Measurements from ENCODE around the gene KRT32.

The KRT32 gene

GRCh38 chr17:41463746-41464145 lies 3.4 kb downstream of the KRT32 start:
- no peak for TF ChIP-seq TOX (CRISPR knock-in tag; IDR thresholded peaks at IDR 0.05; ENCODE audit: borderline replicate concordance)
- TF ChIP-seq ZNF565 (CRISPR knock-in tag; conservative IDR thresholded peaks at IDR 0.05; ENCODE audit: low read depth): no peak
- TF ChIP-seq CREB5 (CRISPR knock-in tag; IDR thresholded peaks at IDR 0.05; ENCODE audit: low read depth): no peak
- TF ChIP-seq ARNTL (CRISPR knock-in tag; IDR thresholded peaks at IDR 0.05; ENCODE audit: borderline replicate concordance, low read depth): no peak
- no peak for TF ChIP-seq PATZ1 (CRISPR knock-in tag; IDR thresholded peaks at IDR 0.05; ENCODE audit: borderline replicate concordance)
- no peak for TF ChIP-seq SNAI2 (CRISPR knock-in tag; IDR thresholded peaks at IDR 0.05)
- TF ChIP-seq ESRRG (CRISPR knock-in tag; IDR thresholded peaks at IDR 0.05): no peak
- TF ChIP-seq BACH2 (CRISPR knock-in tag; IDR thresholded peaks at IDR 0.05; ENCODE audit: borderline replicate concordance): no peak
- no peak for TF ChIP-seq ZNF70 (CRISPR knock-in tag; IDR thresholded peaks at IDR 0.05)
- no peak for TF ChIP-seq OSR1 (CRISPR knock-in tag; IDR thresholded peaks at IDR 0.05)
- no peak for TF ChIP-seq ZFP3 (CRISPR knock-in tag; IDR thresholded peaks at IDR 0.05)
- TF ChIP-seq TCF4 (CRISPR knock-in tag; IDR thresholded peaks at IDR 0.05; ENCODE audit: borderline replicate concordance): no peak
- no peak for TF ChIP-seq PPARA (CRISPR knock-in tag; IDR thresholded peaks at IDR 0.05; ENCODE audit: borderline replicate concordance)
- TF ChIP-seq ZNF8 (CRISPR knock-in tag; IDR thresholded peaks at IDR 0.05): no peak
- TF ChIP-seq POU6F1 (CRISPR knock-in tag; IDR thresholded peaks at IDR 0.05; ENCODE audit: borderline replicate concordance, low read depth): no peak
- no peak for TF ChIP-seq ISL1 (CRISPR knock-in tag; IDR thresholded peaks at IDR 0.05)
- no peak for TF ChIP-seq ZC3H10 (CRISPR knock-in tag; IDR thresholded peaks at IDR 0.05)
- TF ChIP-seq TSHZ2 (CRISPR knock-in tag; IDR thresholded peaks at IDR 0.05): no peak
- TF ChIP-seq CSRNP3 (CRISPR knock-in tag; IDR thresholded peaks at IDR 0.05): no peak
- no peak for TF ChIP-seq GLIS3 (CRISPR knock-in tag; IDR thresholded peaks at IDR 0.05)
- no peak for ATAC-seq

- no peak for ATAC-seq
- TF ChIP-seq POU6F1 (CRISPR knock-in tag; IDR thresholded peaks at IDR 0.05; ENCODE audit: borderline replicate concordance, low read depth): no peak
- TF ChIP-seq ZNF70 (CRISPR knock-in tag; IDR thresholded peaks at IDR 0.05): no peak
- TF ChIP-seq ISL1 (CRISPR knock-in tag; IDR thresholded peaks at IDR 0.05): no peak
- TF ChIP-seq GLIS3 (CRISPR knock-in tag; IDR thresholded peaks at IDR 0.05): no peak
- TF ChIP-seq RARB (CRISPR knock-in tag; IDR thresholded peaks at IDR 0.05): no peak
- TF ChIP-seq ZNF8 (CRISPR knock-in tag; IDR thresholded peaks at IDR 0.05): no peak
- no peak for TF ChIP-seq ZFP30 (CRISPR knock-in tag; IDR thresholded peaks at IDR 0.05)
- no peak for TF ChIP-seq TCF4 (CRISPR knock-in tag; IDR thresholded peaks at IDR 0.05; ENCODE audit: borderline replicate concordance)
- TF ChIP-seq PPARA (CRISPR knock-in tag; IDR thresholded peaks at IDR 0.05; ENCODE audit: borderline replicate concordance): no peak
- TF ChIP-seq ESRRG (CRISPR knock-in tag; IDR thresholded peaks at IDR 0.05): no peak
- TF ChIP-seq PATZ1 (CRISPR knock-in tag; IDR thresholded peaks at IDR 0.05; ENCODE audit: borderline replicate concordance): no peak
- no peak for TF ChIP-seq OSR1 (CRISPR knock-in tag; IDR thresholded peaks at IDR 0.05)
- no peak for TF ChIP-seq CREB5 (CRISPR knock-in tag; IDR thresholded peaks at IDR 0.05; ENCODE audit: low read depth)
Observed at GRCh38 chr17:41462705-41463104, 4.5 kb downstream of the KRT32 start.

Data from SK-N-SH treated with all-trans-retinoic acid at 6 μM for 48 hours (cell line).